Coronary artery (tissue), 2 donors: Measurements from ENCODE around the gene PIK3CG.
"Not testable (repeated sequence)": the region's sequence is repeated elsewhere in the genome, so short reads cannot be mapped to it uniquely, and the experiment has no call there.

Experiments
- DNase-seq: peaks from one replicate; pipeline ENCODE4 v3.0.0-alpha.2; 2017; ENCODE audit warnings: low spot score
- H3K27ac ChIP-seq, 2 donors: fragments of 200-600 bp; sonication (generic); one replicate each; pipeline ENCODE4 v1.5.1; 2016 to 2019
- H3K4me3 ChIP-seq: fragments of 200-600 bp; sonication (generic); 2 replicates; pipeline ENCODE4 v1.5.1; 2016; ENCODE audit warnings: mild to moderate bottlenecking, moderate library complexity
- TF ChIP-seq, protein P1 (sequence below): fragments of 200-600 bp; sonication (generic); IDR thresholded peaks from one replicate; pipeline ENCODE4 v1.5.1; 2019; ENCODE audit warnings: antibody characterized with exemption

PIK3CG gene

DNA sequence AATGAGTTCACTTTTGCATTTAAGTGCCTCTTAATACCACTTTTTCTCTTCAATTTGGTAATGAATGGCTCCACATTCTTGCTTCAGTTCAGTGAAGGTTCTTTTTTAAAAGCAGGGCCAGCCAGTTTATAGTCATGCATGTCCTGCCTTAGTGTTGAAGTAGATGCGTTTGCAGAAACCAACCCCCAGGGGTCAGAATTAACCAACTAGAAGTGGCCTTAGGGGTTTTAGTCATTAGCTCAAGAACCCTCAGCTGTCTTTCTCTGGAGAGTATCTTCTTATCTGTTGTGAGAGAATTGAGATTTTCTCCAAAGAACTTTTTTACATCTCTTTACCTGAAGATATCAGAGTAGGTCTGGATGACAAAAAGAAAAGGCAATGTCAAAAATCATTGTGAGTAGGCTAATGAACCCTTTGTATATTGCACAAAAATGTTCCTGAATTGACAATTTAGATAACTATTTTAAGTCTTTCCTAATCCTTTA, 82.2 kb downstream of the PIK3CG start:
- H3K27ac ChIP-seq: no peak overlapping the region
- H3K4me3 ChIP-seq: no peak overlapping the region
- DNase-seq: no peak
- TF ChIP-seq, protein P1, sequence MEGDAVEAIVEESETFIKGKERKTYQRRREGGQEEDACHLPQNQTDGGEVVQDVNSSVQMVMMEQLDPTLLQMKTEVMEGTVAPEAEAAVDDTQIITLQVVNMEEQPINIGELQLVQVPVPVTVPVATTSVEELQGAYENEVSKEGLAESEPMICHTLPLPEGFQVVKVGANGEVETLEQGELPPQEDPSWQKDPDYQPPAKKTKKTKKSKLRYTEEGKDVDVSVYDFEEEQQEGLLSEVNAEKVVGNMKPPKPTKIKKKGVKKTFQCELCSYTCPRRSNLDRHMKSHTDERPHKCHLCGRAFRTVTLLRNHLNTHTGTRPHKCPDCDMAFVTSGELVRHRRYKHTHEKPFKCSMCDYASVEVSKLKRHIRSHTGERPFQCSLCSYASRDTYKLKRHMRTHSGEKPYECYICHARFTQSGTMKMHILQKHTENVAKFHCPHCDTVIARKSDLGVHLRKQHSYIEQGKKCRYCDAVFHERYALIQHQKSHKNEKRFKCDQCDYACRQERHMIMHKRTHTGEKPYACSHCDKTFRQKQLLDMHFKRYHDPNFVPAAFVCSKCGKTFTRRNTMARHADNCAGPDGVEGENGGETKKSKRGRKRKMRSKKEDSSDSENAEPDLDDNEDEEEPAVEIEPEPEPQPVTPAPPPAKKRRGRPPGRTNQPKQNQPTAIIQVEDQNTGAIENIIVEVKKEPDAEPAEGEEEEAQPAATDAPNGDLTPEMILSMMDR: no peak

DNA sequence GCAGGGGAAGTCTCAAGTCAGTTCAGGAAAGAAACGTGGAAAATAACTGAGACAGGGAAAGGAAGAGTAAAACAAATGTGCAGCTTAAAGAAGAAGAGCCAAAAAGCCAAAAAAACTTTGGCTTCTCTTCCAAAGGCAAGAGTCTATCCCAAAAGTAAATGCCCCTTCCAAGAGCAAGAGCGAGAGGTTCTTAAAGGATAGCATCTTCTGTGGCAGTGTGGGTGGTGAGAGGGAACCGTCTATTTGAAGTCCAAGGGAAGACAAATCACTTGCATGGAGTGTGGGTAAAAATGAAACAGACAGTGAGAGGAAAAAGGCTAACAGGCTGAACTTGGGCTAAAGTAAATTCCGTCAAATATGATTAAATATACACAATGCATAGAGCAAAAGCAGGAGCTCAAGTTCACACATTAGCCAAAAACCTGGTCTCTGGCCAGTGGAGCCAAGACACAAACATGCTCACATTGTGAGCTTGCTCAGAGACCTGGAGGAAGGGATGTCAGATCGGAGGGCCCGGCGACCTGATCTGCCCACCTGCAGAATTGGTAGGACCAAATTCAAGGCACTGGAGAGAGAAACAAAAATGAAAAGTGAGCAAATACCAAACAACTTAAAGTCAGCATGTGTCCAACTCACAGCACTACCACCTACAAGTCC, 87.0 kb downstream of the PIK3CG start:
- TF ChIP-seq, protein P1: no peak
- Histone ChIP-seq H3K4me3 (no peak overlapping the region), H3K27ac (no peak overlapping the region)
- no peak for DNase-seq

DNA sequence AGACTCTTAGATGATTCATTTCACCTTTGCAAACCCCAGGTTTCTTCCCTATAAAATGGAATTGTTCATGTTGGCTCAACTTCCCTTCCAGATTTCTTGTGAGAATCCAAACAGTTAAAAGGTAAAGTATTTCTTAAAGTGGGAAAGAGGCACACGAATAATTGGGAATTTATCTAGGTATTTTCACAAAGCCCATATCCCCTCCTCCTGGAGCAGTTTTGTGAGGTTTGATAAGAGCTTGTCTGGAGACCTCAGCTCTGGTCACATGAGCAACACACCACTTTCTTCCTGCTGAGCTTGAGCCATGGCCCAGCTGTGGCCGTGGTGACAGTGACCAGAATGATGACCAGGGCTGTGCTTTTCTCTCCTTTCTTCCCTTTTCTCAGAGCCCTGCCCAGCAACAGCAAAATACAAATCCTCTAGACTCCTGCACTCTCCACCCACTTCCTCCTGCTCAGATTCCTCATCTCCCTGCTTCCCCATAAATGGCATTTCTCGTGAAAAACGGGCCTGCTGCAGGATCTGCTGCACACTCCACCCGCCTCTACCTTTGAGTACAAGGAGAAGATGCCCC, 87.7 kb downstream of the PIK3CG start:
- no peak for DNase-seq
- TF ChIP-seq, protein P1: no peak
- Histone ChIP-seq H3K27ac (peak overlapping the region in 1 of 2 donors; percentile 41), H3K4me3 (peak overlapping the region; percentile 36)

DNA sequence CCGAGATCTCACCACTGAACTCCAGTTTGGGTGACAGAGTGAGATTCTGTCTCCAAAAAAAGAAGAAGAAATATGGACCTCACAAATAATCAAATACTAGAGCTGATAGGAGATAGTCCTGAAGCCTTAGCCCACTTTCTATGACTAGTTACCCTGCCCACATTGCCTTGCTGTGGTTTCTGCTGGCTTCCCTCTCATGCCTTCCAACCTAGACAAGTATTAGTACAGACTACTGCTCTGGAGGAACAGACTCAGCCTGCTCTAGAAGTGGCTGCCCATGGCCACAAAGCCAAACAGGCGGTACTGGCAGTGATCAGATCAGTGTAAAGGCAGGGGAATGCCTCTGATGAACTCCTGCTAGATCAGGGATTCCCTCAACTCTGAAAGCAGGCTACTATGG, 89.8 kb downstream of the PIK3CG start:
- no peak overlapping the region for H3K4me3 ChIP-seq
- H3K27ac ChIP-seq: no peak overlapping the region
- TF ChIP-seq, protein P1: no peak
- no peak for DNase-seq

DNA sequence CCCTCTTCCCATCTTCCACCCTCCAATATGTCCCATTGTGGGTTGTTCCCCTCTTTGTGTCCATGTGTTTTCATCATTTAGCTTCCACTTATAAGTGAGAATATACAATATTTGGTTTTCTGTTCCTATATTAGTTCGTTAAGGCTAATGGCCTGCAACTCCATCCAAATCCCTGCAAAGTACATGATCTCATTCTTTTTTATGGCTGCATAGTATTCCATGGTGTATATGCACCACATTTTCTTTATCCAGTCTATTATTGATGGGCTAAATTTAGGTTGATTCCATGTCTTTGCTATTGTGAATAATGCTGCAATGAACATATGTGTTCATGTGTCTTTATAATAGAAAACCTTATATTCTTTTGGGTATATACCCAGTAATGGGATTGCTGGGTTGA, 90.8 kb downstream of the PIK3CG start:
- H3K4me3 ChIP-seq, H3K27ac ChIP-seq, DNase-seq: not testable (repeated sequence)
